HG02943 (cell line): Measurements from ENCODE around the gene GLT1D1.
A peak's percentile ranks its signal among the peaks of the same experiment; 100 is the strongest.

Source experiments
- ATAC-seq: cut with Tn5 transposase; IDR thresholded peaks from one replicate; pipeline ENCODE4 v1.9.1; 2021; ENCODE audit warnings: mild to moderate bottlenecking, low read depth, moderate library complexity; ENCODE audit not compliant: unreplicated experiment

The GLT1D1 gene

DNA sequence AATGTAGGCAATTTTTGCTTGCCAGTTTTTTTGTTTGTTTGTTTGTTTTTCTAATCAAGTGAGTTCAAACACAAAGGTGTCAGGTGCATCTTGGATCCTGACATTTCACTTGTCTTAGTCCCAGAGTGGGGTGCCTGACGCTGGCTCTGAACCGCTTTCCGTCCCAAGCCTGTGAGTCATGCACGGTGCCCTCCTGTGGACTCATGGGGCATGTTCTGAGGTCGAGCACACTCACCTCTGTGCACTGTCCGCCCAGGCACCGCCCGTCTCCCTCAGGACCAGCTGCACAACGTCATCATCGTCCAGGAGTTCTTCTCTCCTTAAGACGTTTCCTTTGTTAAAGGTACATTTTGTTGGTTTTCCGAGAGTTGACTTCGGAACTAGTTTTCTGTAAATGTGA is 98.2 kb downstream of the GLT1D1 start:
- ATAC-seq, result no peak

DNA sequence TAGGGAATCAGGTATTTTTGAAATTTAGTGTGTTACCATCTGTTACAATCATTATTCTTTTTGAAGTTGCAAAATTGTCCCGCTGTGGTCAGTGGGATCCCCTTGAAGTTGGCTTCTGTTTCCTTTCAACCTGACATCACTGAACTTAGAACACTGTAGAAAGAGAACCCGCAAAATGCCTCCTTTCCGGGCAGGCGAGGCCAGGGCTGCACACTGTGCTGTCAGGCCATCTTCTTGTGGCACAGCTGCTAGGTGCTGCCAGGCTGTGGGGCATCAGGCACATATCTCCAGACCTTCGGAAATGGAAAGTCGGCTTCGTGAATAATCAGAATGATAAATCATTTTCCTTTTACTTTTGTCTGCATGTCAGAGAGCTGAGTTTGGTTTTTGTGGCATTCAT is 103.5 kb downstream of the GLT1D1 start:
- ATAC-seq, result no peak

DNA sequence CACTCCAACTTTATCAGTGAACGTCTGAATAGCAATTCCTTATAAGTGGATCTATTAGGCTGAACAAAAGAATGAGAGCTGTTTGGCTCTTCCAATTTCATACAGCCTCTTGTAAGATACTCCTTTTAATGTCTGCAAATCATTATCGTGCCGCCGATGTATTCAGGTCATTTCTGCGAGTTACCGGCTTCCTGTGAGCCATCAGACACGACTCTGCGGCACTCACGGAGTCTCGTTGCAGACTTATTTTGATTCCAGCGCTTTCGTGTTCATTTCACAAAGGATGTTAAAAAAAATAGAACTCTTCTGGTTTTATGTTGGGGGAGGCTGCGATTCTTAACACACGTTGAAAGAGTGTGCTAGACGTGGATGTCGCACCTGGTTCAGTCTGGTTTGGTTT is 106.6 kb downstream of the GLT1D1 start:
- ATAC-seq, result no peak

DNA sequence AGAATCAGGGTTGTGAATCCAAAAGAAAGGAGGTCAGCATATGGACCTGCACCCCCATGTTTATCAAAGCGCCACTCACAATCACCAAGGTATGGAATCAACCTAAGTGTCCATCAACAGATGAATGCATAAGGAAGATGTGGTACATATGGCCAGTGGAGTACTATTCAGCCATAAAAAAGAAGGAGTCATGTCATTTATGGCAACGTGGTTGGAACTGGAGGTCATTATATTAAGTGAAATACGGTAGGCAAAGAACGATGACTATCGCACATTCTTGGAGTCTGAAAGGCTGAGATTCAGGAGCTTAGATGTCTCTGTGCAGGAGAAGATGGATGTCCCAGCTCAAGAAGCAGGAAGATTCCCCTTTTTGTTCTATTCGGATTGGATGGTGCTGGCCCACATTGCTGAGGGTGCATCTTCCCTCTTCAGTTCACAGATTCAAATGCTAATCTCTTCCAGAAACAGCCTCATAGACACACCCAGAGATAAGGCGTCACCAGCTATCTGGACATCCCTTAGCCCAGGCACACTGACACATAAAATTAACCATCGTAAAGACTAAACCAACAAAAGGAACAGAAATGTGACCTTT is 108.1 kb downstream of the GLT1D1 start:
- ATAC-seq, result no peak

DNA sequence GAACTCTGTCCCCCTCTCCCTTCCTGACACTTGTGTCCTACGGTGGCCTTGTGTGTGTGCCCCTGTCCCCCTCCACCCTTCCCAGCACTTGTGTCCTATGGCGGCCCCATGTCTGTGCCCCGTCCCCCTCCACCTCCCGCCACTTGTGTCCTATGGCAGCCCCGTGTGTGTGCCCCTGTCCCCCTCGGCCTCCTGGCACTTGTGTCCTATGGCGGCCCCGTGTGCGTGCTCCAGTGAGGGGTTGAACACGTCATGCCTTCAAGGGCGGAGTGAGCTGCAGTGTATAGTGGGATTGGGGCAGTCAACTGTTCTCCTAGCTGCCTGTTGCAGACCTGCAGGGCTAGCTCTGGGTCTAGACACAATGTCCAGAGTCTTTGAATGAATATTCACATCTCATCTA is 108.7 kb downstream of the GLT1D1 start:
- no peak for ATAC-seq

DNA sequence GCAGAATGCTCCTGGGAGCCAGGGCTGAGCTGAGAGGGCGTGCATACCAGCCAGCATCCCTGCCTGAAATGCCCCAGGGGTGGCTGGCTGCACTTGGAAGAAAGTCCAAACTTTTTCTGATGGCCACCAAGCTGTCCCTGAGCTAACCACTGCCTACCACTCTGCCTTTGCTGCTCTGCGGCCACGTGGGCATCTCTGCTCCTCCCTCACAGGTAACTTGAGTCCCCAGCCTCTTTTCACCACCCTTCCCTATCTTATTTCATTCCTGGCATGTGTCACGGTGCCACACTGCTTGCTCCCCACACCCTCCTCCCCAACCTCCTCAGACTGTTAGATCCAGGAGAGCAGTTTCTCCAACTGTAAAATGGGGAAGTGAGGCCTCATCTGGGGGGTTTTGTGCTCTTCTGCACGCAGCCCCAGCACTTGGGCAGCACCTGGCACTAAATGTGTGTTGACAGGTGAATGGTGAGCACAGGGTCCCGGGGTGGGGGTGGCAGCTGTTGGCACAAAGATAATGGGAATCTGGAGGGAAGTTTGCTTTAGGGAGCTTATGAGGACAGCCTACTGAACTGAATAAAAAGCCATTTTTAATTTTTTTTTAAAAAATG is 113.0 kb downstream of the GLT1D1 start:
- no peak for ATAC-seq

DNA sequence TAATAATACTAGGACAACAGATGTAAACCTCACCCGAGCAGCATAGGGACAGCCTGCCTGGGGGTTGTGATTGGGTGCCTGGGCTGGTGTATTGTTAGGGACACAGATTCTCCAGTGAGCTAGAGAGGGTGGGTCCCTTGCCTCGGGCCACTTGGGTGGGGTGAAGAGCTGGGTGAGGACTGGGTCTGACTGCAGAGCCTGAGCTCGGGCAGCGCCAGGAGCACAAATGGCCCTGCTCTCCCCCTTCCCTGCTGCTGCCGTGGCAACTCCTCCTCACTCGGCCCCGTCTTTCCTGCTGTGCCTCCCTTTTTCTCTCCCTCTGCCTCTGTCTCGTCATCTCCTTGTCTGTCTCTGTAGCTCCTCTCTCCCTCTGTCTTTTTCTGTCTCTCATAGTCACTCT is 115.4 kb downstream of the GLT1D1 start:
- no peak for ATAC-seq

DNA sequence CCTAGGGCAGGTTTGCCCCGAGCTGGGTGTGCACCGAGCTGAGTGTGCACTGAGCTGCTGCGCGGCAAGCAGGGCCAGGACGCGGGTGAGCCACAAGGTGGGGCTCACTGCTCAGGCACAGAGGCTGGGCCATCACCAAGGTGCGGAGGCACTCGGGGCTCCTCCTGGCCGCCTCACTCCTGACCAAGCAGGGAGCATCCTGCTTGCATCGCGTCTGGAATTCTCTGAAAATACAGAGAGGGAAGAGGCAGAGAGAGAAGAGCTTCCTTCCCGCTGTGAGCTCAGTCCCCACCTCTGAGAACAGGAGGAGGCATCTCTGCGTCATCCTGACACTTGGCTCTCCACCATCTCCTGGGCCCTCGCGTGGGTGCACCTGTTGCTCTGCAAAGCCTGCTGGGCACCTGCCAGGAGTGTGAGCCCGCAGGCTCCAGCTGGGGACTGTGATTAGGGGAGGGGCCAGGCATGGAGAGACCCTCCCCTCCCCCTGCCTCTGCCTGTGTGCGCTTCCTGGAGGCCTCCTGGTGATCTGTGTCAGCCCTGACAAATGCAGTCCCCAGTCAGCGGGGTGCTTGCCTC is 116.3 kb downstream of the GLT1D1 start:
- ATAC-seq, result peak; percentile 69

DNA sequence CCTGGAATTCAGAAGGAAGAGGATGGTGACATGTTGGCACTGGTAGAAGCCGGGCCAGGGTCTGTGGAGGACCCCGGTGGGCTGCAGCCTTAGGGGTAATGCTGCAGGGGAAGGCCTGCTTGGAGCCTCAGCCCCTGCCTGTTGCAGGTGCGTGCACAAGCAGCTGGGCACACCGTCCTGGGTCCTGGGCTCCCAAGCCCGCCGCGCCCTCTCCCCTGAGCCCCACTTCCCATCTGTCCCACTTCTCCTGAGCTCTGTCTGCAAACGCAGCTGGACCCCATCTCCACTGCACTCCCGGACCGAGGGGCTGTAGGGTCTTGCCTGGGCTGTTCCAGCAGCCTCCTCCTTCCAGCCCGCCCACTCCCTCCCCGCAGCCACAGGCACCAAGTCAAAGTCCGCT is 116.8 kb downstream of the GLT1D1 start:
- no peak for ATAC-seq

DNA sequence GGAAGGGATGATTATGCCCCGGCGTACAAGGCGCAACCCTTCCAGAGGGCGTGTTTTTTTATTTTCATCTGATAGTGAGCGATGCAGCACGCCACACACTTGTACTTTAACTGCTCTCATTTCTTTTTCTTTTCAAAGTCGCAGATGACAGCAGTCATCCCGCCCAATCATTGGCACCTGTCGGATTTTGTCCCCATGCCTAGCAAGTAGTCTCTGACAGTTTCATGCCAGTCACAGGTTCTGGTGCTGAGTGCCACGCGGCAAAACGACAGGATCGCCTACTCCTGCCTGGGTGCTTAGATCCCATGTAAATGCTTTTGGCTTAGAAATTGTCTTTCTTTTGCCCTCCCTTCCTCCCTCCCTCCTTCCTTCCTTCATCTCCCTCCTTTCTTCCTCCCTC is 117.7 kb downstream of the GLT1D1 start:
- ATAC-seq, result no peak

DNA sequence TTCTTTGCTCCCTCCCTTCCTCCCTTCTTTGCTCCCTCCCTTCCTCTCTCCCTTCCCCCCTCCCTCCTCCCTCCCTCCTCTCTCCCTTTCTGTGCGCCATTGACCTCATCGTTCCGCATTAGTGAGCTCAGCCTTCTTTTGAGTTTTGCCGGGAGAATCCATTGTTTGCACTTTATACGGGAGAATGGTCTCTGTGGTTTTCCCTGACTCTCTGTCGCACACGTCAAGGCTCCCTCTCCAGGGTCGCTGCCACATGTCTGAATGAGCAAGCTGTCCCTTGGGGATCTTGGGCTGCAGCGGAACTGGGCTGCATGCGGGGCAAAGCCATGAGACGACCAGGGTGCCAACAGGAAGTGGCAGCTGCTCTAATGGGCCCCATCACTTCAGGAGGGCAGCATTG is 118.5 kb downstream of the GLT1D1 start:
- no peak for ATAC-seq

DNA sequence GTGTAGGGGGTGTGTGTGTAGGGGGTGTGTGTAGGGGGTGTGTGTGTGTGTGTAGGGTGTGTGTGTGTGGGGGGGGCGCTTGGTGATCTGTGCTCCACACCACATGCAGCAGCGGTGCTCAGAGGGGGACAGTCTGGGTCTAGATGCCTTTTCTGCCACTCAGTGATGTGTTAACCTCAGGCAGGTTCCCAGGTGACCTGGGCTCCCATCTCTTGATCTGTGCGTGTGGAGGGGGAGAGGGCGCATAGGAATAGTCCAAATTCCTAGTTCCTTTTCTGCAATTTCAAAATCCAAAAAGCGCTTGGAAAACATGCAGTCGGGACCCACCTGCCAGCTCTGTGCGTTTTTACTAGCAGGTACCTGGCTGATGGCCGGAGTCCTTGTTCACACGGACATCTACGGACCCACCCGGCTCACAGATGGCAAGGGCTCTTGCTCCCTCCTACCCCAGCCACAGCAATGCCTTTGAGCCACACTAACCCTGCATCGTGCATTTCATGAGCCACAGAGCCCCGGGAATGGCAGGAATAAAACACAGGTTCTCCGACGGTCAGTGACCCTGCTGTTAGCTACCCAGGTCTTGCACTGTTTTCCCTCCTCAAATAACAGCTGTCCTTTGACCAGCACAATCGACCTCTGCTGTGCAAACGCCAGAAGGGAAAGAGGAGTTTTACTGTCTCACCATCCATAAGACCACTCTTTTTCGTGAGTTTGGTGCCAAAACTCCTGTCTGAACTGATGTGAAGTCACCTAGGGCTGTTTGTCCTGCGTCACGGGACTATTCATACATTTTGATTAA is 120.8 kb downstream of the GLT1D1 start:
- no peak for ATAC-seq

DNA sequence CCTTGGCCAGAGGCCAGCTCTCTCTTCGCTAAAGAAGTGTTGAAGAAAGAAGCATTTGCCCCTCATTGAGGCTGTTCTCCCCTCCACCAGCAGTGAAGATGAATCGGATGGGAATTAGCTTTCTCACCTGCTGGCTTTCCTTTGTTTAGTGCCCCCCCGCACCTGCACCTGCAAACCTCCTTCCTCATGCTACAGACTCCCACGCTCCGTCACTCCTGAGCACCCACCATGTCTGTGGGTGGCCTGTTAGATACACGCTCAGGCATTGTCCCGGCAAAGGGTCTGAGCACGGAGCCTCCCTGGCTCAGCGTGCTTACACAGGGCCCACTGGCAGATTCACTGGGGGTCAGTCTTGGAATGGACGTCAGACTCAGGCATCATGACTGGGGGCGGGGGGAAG is 121.6 kb downstream of the GLT1D1 start:
- ATAC-seq, result no peak

DNA sequence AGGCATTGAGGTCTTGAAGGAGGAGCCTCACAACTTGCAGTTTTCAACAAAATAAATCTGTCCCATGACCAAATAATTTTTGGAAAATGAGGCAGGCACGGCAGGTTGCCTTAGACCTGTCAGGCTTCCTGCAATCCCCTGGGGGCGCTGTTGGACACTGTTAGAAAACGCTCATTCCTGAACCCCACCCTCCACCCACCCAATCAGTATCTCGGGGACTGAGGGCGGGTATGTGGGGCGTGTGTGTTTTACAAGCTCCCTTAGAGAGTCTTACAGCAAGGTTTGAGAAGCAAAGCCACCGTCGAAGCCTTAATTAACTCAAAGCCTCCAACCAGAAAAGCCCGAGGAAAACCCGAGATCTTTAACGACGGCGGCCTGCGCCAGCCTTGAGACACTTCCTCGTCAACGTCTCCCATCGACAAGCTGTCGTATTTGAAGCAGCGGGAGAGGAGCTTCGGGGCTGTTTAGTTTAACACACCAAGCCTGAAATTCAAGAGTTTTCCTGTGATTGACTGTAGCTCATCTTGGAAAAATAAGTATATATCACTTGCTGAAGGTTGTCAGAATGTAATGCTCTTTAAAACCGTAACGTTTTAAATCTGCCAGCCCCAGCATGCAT is 123.0 kb downstream of the GLT1D1 start:
- ATAC-seq, result no peak

DNA sequence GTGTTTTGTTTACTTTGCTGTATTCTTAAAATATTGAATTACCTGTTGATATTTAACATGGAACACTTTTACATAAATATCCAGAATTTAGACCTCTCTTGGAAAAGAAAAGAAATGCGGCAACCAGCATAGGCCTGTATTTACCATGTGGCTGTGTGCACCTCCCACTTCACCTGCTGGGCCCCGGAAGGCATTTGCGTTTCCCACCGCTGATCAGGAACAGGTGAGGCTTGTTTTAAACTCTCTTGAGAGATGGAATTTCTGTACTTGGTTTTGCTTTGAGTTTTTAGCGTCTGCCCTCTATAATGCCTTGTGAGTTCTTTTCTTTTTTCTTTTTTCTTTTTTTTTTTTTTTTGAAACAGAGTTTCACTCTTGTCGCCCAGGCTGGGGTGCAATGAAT is 124.2 kb downstream of the GLT1D1 start:
- no peak for ATAC-seq

DNA sequence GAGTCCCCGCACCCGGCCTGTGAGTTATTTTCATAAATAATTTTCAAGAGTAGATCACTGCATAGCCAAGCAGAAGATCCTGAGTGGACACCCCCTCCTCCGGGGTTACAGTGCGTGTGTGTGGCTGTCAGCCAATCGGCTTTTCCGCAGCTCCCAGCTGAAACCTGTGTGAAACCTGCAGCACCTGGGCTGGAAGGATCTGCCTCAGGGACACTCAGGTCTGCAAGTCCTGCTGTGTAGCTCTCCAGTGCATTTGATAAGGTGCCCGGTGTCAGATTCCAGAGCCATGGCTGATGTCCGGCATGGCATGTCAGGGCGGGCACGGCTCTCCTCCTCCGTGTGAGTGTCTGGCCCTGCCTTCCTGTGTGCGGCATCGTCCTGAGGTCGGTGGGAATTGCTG is 124.8 kb downstream of the GLT1D1 start:
- ATAC-seq, result no peak

DNA sequence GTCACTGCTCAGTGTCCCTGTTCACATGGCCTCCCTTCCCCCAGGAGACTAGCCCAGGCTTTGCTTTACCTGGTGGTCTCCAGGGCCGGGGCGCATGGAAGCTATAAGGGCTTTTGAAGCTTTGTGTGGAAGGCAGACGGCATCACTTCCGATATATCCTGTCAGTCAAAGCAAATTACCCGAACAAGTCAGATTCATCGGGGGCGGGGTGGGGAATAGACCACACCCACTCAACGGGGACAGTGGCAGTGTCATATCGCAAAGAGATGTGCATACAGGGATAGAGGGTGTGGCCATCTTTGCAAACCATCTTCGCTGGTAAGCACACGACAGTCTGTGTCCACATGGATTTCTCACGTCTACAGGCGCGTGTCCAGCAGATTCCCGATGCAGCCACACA is 127.3 kb downstream of the GLT1D1 start:
- ATAC-seq, result no peak

DNA sequence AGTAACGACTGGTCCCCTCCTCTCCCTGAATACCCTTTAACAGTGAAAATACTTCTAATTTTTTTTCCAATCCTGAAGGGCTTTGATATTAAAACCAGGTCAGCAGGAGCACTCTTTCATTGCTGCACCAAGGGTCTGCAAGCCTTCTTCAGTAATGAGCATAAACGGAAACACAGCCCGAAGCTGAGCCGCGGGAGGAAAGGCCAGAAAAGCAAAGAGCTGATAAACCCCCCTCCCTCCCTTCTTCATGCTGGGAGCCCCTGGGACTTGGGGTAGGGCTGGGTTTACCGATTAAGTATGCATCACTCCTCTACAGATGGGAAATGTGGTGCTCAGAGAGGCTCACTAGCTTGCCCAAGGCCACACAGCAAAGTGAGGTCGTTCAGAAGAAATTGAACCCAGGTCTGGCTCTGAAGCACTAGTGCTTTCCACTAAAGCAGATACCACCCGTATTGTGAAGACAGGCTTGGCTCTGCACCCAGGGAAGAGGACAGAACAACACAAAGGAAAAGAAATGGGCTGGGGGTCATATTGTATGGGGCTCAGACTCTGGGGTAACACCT is 128.8 kb downstream of the GLT1D1 start:
- ATAC-seq, result no peak

DNA sequence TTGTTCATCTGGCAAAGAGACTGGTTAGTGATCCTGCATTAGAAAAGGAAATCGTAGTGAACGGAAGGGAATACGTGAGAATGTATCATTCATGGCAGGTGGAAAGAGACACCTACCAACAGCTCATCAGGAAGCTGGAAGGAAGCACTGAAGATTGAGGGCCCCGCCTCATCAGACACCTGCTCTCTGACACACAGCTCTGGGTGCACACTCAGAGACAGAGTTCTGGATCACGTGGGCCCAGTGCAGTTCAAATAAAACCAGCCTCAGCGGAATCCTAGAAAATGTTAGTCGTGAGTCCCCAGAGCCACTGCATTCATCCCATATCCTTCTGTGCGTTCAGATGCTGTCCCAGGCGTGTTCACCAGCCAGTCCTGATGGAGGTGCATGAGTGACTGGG is 129.7 kb downstream of the GLT1D1 start:
- no peak for ATAC-seq

DNA sequence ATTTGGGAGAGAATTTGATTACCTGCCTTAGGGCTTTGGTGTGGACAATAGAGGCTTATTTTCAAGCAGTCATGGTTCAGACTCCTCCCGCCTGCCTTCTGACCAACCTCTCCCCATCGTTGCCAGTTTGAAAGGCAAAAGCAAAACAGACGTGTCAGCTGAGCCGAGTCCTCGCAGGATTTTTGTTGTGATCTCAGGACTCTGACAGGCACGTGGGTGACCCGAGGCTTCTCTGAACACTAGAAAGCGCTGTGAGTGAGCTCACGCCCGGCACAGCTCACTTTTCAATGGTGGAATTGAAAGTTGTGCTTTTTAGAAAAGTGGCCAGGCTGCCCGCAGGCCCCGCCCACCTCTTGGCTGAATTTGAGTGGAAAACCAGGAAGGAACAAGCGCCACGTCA is 130.1 kb downstream of the GLT1D1 start:
- no peak for ATAC-seq

DNA sequence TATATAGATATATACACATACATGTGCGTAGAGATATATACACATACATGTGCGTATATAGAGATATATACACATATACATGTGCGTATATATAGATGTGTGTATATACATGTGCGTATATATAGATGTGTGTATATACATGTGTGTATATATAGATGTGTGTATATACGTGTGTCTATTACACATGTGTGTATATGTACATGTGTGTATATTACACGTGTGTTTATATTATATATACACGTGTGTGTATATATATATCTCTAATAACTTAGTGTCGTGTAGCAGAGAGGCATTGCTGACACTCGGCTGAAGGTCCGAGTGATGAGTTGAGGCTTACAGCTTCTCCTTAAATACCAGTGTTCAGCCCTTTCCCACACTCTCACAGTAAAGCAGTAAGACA is 133.7 kb downstream of the GLT1D1 start:
- ATAC-seq, result no peak
